Measurements from ENCODE around the gene CX3CR1.

The CX3CR1 gene

DNA sequence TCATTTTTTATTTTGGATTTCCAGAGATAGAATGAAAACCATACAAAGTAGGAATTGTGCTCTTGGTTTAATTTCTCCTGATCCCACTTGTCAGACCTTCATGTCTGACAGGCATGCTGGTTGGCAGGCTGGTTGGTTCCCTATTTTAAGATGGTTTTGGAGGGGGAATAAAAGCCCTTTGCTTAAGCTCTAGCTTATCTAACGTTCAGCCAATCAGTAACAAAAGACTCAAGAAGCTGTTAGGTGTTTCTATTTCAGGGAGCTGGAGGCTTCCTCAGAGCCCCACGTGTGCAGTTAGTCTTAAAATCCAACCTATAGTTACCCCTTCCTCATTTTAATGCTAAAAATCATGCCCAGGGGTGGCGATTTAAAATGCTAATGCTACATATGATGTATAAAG lies 47.0 kb downstream of the CX3CR1 start:
- TF ChIP-seq GATA2 (IDR thresholded peaks at IDR 0.05; ENCODE audit: low read depth, low read length) (no peak), GATA3 (IDR thresholded peaks at IDR 0.05; ENCODE audit: low read depth, low read length) (no peak)

DNA sequence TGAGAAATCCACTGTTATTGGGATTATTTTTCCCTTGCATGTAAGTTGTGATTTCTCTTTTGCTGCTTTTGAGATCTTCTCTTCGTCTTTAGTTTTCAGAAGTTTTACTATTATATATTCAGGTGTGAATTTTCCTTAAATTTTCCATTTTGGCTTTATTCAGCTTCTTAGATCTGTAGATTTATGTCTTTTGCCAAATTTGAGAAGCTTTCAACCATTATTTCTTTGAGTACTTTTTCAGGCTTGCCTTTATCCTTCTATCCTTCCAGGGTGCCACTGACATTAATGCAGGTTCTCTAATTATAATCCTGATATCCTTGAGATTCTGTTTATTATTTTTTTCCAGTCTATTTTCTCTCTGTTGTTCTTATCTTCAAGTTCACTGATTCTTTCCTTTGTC lies 49.4 kb downstream of the CX3CR1 start:
- TF ChIP-seq GATA3 (IDR thresholded peaks at IDR 0.05; ENCODE audit: low read depth, low read length): no peak
- TF ChIP-seq GATA2 (IDR thresholded peaks at IDR 0.05; ENCODE audit: low read depth, low read length): no peak

DNA sequence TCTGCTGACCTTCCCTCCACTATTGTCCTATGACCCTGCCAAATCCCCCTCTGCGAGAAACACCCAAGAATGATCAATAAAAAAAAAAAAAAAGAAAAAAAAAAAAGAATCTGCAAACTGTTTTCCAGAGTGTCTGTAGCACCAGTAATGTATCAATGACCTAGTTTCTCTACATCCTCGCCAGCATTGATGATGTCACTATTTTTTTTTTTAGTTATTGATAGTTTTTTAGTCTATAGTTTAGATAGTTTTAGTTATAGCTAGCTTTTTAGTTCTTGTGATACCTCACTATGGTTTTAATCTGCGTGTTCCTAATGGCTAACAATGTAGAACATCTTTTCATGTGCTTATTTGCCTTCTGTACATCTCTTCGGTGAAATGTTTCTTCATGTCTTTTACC lies 51.3 kb downstream of the CX3CR1 start:
- no peak for TF ChIP-seq GATA2 (IDR thresholded peaks at IDR 0.05; ENCODE audit: low read depth, low read length)
- TF ChIP-seq GATA3 (IDR thresholded peaks at IDR 0.05; ENCODE audit: low read depth, low read length): no peak

DNA sequence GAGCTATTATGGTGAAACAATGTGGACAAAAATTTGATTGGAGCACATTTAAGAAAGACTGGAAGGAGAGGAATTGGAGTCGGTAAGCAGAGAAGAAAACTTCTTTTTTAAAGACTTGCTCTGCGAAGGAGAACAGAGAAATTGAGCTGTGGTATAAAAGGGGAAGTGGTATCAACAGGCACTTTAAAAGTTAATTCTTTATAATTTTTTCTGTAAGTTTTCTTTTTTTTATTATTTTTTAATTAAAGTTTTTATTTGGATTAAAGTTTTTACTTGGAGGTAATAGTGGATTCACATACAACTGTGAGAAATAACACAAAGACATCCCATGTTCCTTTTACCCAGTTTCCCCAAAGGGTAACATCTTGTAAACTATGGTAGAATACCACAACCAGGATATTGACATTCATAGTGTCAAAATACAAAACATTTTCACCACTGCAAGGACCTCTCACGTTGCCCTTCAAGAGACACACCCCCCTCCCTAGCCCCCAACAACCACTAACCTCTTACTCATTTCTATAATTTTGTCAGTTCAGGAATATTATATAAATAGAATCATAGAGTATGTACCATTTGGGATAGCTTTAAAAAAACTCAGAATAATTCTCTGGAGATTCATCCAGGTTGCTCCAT lies 53.6 kb downstream of the CX3CR1 start:
- TF ChIP-seq GATA3 (IDR thresholded peaks at IDR 0.05; ENCODE audit: low read depth, low read length) (no peak), GATA2 (IDR thresholded peaks at IDR 0.05; ENCODE audit: low read depth, low read length) (no peak)

DNA sequence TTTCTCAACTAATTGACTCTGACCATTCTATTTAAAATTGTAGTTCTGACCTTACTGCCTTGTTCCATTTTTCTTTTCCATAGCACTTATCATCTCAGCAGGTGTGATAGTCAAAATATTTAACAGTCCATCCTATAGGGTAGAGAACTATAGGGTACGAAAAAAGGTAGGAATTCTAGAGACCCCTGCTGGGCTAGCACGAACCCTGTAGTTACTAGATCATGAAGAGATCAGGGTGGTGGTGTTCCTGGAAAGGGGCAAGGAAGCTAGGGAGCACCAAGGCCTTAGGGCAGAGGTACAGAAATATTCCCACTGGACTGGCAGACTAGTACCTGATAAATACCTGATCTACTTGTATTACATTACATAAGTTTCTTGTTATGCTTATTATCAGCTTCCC lies 55.5 kb downstream of the CX3CR1 start:
- no peak for TF ChIP-seq GATA2 (IDR thresholded peaks at IDR 0.05; ENCODE audit: low read depth, low read length)
- no peak for TF ChIP-seq GATA3 (IDR thresholded peaks at IDR 0.05; ENCODE audit: low read depth, low read length)

DNA sequence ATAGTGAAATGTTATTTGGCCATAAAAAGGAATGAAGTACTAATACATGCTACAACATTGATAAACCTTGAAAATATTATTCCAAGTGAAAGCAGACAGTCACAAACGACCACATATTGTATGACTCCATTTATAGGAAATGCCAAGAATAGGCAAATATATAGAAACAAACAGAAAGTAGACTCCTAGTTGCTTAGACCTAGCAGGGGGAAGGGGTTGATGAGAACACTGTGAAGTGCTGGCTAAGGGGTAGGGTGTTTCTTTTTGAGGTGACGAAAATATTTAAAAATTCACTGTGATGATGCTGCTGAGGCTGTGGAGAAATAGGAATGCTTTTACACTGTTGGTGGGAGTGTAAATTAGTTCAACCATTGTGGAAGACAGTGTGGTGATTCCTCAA lies 56.9 kb downstream of the CX3CR1 start:
- no peak for TF ChIP-seq GATA3 (IDR thresholded peaks at IDR 0.05; ENCODE audit: low read depth, low read length)
- TF ChIP-seq GATA2 (IDR thresholded peaks at IDR 0.05; ENCODE audit: low read depth, low read length): no peak

DNA sequence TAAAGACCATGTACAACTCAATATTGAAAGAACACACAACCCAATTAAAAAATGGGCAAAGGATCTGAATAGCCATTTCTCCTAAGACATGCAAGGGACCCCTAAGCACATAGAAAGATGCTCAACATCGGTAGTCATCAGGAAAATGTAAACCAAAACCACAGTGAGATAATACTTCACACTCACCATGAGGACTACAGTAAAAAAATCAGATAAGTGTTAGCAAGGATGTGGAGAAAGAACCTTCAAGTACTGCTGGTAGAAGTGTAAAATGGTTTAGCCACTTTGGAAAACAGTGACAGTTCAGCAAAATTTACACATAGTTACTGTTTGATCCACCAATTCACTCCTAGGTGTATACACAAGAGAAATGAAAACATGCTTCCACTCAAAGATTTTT lies 57.4 kb downstream of the CX3CR1 start:
- TF ChIP-seq GATA2 (IDR thresholded peaks at IDR 0.05; ENCODE audit: low read depth, low read length): no peak
- TF ChIP-seq GATA3 (IDR thresholded peaks at IDR 0.05; ENCODE audit: low read depth, low read length): no peak

DNA sequence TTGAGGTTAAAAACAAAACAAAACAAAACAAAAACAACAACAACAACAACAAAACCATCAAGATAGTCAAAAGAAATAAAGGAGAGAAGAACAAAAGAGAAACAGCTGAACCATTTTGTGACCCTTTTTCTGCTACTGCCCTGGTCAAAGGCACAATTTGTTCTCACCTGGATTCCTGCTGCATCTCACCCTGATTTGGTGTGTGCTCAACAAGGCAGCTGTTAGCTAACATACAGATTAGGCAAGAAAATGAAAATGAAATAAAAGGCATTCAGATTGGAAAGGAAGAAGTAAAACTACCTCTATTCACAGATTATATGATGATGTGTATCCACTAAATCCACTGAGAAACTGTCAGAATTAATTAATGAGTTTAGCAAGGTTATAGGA lies 58.7 kb downstream of the CX3CR1 start:
- TF ChIP-seq GATA2 (IDR thresholded peaks at IDR 0.05; ENCODE audit: low read depth, low read length): no peak
- TF ChIP-seq GATA3 (IDR thresholded peaks at IDR 0.05; ENCODE audit: low read depth, low read length): no peak

DNA sequence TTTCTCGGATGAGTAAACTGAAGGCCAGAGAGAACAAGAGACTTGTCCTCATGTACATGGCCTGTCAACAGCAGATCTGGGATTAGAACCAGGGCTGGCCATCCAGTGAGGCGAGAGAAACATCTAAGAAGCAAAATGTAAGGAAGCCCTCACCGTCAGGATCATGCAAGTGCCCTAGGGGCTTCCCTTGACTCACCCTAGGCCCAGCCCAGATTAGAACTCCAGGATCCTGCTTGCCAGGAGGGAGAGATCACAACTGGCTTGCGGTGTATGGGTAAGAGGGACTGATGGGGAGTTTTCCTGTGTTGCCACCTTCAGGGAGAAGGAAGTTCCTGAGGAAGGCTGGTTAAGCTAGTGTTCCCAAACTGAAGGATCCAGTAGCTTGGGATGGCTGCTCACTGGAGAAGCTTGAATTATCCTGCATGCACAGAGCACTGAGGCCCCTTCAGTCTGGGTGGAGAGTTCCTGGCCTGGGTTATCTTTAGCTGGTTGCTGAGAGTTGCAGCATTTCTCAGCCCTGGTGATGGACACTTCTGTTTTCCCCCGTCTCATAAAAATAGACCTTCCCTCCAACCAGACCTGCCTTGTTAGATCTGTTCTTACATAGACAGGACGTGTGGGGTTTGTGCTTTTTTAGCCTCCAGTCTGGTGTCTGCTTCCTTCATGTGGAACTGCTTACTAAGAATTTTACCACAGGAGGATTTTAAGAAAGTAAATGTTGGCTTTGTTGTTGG lies 59.3 kb downstream of the CX3CR1 start:
- TF ChIP-seq GATA3 (IDR thresholded peaks at IDR 0.05; ENCODE audit: low read depth, low read length) (no peak), GATA2 (IDR thresholded peaks at IDR 0.05; ENCODE audit: low read depth, low read length) (no peak)

DNA sequence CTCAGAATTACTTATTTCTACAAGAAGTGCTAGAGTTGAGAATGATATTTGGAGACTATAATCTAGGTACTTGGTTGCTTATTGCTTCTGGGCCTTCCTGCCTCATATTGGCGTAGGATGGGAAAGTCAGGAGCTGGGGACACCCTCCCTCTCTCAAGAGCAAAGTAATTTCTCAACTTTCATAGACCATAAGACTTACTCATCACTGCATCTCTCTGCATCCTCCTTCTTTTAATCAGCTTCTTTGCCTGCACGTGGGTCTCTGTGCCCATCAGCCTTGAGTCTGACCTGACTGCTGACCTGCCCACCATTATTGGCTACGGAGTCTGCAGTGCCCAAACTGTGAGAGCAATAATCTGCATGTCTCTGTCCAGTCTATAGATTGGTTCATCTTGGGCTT lies 60.1 kb downstream of the CX3CR1 start:
- TF ChIP-seq GATA2 (IDR thresholded peaks at IDR 0.05; ENCODE audit: low read depth, low read length) (no peak), GATA3 (IDR thresholded peaks at IDR 0.05; ENCODE audit: low read depth, low read length) (no peak)

DNA sequence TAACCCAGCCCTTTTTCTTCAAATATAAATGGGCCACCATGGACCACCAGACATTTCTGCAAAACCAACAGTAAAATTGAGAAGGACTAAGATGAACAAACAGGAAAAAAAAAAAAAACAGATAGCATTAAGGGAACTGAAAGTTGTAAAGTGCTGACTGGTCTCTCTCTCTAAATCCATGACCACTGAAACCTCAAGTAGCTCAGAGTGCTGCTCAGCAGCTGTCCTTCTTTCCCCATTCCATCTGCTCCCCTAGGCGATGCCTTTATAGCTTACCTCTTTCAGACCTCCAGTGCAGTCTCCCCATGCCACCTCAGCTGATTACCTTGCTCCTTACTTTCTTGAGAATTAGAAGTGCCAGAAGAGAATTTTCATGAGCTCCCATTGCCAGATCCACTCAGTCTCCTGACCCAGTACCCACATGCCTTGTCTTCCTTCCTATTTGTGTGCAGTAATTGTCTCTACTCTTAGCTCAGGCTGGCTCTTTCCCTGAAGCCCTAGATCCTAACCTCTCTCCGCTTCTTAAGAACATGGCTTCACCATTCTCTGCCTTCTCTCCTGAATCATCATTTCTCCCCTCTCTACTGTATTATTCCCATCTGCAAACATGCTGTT lies 63.6 kb downstream of the CX3CR1 start:
- TF ChIP-seq GATA2 (IDR thresholded peaks at IDR 0.05; ENCODE audit: low read depth, low read length) (no peak), GATA3 (IDR thresholded peaks at IDR 0.05; ENCODE audit: low read depth, low read length) (no peak)

DNA sequence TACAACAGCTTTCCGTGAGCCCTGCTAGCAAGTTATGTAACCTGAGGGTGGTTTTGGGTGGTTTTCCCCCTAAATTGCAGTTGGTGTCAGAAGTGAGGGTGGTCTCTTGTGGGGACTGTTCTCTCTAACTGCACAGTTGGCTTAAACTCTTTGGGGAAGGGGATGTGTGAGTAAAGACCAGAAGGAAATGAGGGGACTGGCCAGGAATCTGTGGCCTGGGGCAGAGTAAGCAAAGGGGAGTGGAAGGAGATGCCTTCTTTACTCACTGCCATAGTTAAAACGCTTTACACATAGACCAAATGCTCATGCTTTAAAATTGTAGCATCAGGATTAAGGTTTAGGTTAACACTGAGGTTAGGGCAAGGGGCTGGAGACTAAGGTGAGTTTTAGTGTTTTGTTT lies 66.2 kb downstream of the CX3CR1 start:
- TF ChIP-seq GATA2 (IDR thresholded peaks at IDR 0.05; ENCODE audit: low read depth, low read length) (no peak), GATA3 (IDR thresholded peaks at IDR 0.05; ENCODE audit: low read depth, low read length) (no peak)

Measured in SH-SY5Y (cell line).